ENCODE measurements around the gene COLQ.

COLQ gene

GRCh38 chr3:15506571-15506970 is 14.9 kb downstream of the COLQ start:
- TF ChIP-seq CTCF (conservative IDR thresholded peaks at IDR 0.05) (no peak), ZFX (IDR thresholded peaks at IDR 0.05) (no peak)
- no peak overlapping the region for H3K27ac ChIP-seq

GRCh38 chr3:15505479-15506165 is 15.9 kb downstream of the COLQ start:
- TF ChIP-seq ZFX (IDR thresholded peaks at IDR 0.05) (no peak), CTCF (conservative IDR thresholded peaks at IDR 0.05) (no peak)
- no peak overlapping the region for H3K27ac ChIP-seq

GRCh38 chr3:15502616-15503015 is 18.9 kb downstream of the COLQ start:
- TF ChIP-seq CTCF (conservative IDR thresholded peaks at IDR 0.05): no peak
- no peak for TF ChIP-seq ZFX (IDR thresholded peaks at IDR 0.05)
- no peak overlapping the region for H3K27ac ChIP-seq

GRCh38 chr3:15501126-15501525 is 20.4 kb downstream of the COLQ start:
- no peak for TF ChIP-seq CTCF (conservative IDR thresholded peaks at IDR 0.05)
- H3K27ac ChIP-seq: no peak overlapping the region

GRCh38 chr3:15500107-15500724 is 21.3 kb downstream of the COLQ start:
- TF ChIP-seq CTCF (conservative IDR thresholded peaks at IDR 0.05): no peak
- no peak for TF ChIP-seq ZFX (IDR thresholded peaks at IDR 0.05)
- no peak overlapping the region for H3K27ac ChIP-seq

- TF ChIP-seq ZFX (IDR thresholded peaks at IDR 0.05): no peak
- TF ChIP-seq CTCF (conservative IDR thresholded peaks at IDR 0.05): no peak
- H3K27ac ChIP-seq: no peak overlapping the region
Measured at GRCh38 chr3:15499536-15499935, 22.0 kb downstream of the COLQ start.

- no peak overlapping the region for H3K27ac ChIP-seq
- TF ChIP-seq ZFX (IDR thresholded peaks at IDR 0.05) (no peak), CTCF (conservative IDR thresholded peaks at IDR 0.05) (no peak)
Measured at GRCh38 chr3:15498431-15499214, 22.9 kb downstream of the COLQ start.
